GM23338 (cell line): ENCODE data around the gene TULP4.

Experiments
- POLR2AphosphoS5 ChIP-seq: IDR thresholded peaks from 2 replicates; pipeline ENCODE4 v1.6.1; 2016; ENCODE audit warnings: antibody characterized with exemption, low read depth
- TF ChIP-seq, protein P1 (sequence below): IDR thresholded peaks from one replicate; pipeline ENCODE4 v1.6.1; 2018; ENCODE audit warnings: antibody characterized with exemption; ENCODE audit not compliant: unreplicated experiment
- TF ChIP-seq, protein P2 (sequence below), 2 experiments: fragments of 200-600 bp in 1 of 2; sonication (generic) in 1 of 2; conservative IDR thresholded peaks; 2 replicates each; pipeline versions ENCODE4 v1.5.1 to v1.6.1; 2016 to 2017; ENCODE audit warnings: antibody characterized with exemption in 2 of 2, low read depth in 2 of 2, mild to moderate bottlenecking in 2 of 2, moderate library complexity in 1 of 2

GRCh38 chr6:158389193-158389919, 77.1 kb downstream of the TULP4 start:
- TF ChIP-seq, protein P1, sequence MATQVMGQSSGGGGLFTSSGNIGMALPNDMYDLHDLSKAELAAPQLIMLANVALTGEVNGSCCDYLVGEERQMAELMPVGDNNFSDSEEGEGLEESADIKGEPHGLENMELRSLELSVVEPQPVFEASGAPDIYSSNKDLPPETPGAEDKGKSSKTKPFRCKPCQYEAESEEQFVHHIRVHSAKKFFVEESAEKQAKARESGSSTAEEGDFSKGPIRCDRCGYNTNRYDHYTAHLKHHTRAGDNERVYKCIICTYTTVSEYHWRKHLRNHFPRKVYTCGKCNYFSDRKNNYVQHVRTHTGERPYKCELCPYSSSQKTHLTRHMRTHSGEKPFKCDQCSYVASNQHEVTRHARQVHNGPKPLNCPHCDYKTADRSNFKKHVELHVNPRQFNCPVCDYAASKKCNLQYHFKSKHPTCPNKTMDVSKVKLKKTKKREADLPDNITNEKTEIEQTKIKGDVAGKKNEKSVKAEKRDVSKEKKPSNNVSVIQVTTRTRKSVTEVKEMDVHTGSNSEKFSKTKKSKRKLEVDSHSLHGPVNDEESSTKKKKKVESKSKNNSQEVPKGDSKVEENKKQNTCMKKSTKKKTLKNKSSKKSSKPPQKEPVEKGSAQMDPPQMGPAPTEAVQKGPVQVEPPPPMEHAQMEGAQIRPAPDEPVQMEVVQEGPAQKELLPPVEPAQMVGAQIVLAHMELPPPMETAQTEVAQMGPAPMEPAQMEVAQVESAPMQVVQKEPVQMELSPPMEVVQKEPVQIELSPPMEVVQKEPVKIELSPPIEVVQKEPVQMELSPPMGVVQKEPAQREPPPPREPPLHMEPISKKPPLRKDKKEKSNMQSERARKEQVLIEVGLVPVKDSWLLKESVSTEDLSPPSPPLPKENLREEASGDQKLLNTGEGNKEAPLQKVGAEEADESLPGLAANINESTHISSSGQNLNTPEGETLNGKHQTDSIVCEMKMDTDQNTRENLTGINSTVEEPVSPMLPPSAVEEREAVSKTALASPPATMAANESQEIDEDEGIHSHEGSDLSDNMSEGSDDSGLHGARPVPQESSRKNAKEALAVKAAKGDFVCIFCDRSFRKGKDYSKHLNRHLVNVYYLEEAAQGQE: no peak
- no peak for TF ChIP-seq POLR2AphosphoS5
- TF ChIP-seq, protein P2, sequence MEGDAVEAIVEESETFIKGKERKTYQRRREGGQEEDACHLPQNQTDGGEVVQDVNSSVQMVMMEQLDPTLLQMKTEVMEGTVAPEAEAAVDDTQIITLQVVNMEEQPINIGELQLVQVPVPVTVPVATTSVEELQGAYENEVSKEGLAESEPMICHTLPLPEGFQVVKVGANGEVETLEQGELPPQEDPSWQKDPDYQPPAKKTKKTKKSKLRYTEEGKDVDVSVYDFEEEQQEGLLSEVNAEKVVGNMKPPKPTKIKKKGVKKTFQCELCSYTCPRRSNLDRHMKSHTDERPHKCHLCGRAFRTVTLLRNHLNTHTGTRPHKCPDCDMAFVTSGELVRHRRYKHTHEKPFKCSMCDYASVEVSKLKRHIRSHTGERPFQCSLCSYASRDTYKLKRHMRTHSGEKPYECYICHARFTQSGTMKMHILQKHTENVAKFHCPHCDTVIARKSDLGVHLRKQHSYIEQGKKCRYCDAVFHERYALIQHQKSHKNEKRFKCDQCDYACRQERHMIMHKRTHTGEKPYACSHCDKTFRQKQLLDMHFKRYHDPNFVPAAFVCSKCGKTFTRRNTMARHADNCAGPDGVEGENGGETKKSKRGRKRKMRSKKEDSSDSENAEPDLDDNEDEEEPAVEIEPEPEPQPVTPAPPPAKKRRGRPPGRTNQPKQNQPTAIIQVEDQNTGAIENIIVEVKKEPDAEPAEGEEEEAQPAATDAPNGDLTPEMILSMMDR (conservative IDR thresholded peaks at IDR 0.05; ENCODE audit: low read depth in 2 of 2): no peak
